HepG2 (cell line): ENCODE results near the gene CCR2.

Experiments
- CTCF ChIP-seq: sonication (generic); formaldehyde crosslinking; IDR thresholded peaks from 2 replicates; pipeline ENCODE4 v1.5.0; 2020; ENCODE audit warnings: mild to moderate bottlenecking, missing genetic modification reagents, moderate library complexity
- IKZF1 ChIP-seq: fragments of 450-650 bp; IDR thresholded peaks from 2 replicates; pipeline ENCODE4 v1.7.1; 2016
- SMC3 ChIP-seq: IDR thresholded peaks from 2 replicates; pipeline ENCODE4 v1.6.1; 2011; ENCODE audit warnings: low read length, improper control_type of control experiment
- TCF7L2 ChIP-seq: IDR thresholded peaks from 2 replicates; pipeline ENCODE4 v1.6.1; 2011; ENCODE audit warnings: mild to moderate bottlenecking, low read depth, low read length, moderate library complexity
- ZNF781 ChIP-seq: sonication (generic); formaldehyde crosslinking; IDR thresholded peaks from 2 replicates; pipeline ENCODE4 v1.5.1; 2020; ENCODE audit warnings: borderline replicate concordance, mild to moderate bottlenecking, missing genetic modification reagents; ENCODE audit errors: not compliant biosample characterization

GRCh38 chr3:46409739-46410489, 56.0 kb downstream of the CCR2 start:
- TF ChIP-seq CTCF (CRISPR knock-in tag) (no peak), IKZF1 (no peak), ZNF781 (CRISPR knock-in tag) (no peak), TCF7L2 (no peak), SMC3 (no peak)
